HG03442 (cell line): ENCODE results near the gene CMC2.

ENCODE experiments used
- ATAC-seq: cut with Tn5 transposase; IDR thresholded peaks from one replicate; pipeline ENCODE4 v1.9.1; 2021; ENCODE audit warnings: mild to moderate bottlenecking, moderate library complexity; ENCODE audit not compliant: unreplicated experiment

Gene CMC2

DNA sequence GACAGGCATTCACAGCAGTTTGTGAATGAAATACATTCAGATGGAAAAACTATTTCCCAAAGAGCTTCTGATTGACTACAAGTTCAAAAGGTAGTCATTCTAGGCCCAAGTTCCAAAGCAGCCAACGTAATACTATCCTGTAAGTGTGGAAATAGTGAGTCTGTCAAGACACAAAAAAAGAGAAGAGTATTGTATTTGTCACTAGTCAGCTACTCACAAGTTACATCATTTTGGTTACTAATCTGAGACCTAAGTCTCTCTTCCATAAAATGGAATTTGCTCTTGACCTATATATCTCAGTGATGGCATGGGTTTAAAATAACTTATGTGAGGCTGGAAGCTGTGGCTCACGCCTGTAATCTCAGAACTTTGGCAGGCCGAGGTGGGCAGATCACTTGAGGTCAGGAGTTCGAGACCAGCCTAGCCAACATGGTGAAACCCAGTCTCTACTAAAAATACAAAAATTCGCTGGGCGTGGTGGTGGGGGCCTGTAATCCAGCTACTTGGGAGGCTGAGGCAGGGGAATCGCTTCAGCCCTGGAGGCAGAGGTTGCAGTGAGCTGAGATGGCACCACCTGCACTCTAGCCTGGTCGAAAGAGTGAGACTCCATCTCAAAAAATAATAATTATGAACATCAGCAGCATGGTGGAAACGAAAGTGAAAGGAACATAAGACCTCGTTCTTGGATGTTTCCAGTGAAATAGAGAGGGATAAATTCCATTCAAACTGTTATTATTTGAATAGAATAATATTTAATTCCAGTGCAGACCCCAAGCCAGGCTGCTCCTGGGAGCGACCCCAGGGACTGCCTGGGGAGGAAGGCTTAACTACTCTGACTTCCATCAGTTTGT is 2.9 kb downstream of the CMC2 start:
- ATAC-seq: no peak

- ATAC-seq: no peak
Measured at GRCh38 chr16:81003064-81003463, 3.6 kb downstream of the CMC2 start.

- no peak for ATAC-seq
Measured at GRCh38 chr16:81001330-81001729, 5.4 kb downstream of the CMC2 start.

DNA sequence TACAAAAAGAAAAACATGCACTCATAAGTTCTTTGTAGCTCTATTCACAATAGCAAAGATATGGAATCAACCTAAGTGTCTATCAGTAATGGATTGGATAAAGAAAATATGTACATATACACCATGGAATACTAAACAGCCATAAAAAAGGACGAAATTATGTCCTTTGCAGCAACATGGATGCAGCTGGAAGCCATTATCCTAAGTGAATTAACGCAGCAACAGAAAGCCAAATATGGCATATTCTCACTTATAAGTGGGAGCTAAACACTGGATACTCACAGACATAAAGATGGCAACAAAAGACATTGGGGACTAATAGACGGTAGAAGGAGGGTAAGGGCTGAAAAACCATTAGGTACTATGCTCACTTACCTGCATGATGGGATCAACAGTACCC is 5.8 kb downstream of the CMC2 start:
- ATAC-seq: no peak

- ATAC-seq: no peak
Measured at GRCh38 chr16:80997964-80998620, 8.6 kb downstream of the CMC2 start.

- no peak for ATAC-seq
Measured at GRCh38 chr16:80997139-80997798, 9.4 kb downstream of the CMC2 start.

GRCh38 chr16:80996688-80997138 is 10.0 kb downstream of the CMC2 start:
- ATAC-seq: no peak

- ATAC-seq: no peak
Measured at GRCh38 chr16:80994451-80994850, 12.2 kb downstream of the CMC2 start.

DNA sequence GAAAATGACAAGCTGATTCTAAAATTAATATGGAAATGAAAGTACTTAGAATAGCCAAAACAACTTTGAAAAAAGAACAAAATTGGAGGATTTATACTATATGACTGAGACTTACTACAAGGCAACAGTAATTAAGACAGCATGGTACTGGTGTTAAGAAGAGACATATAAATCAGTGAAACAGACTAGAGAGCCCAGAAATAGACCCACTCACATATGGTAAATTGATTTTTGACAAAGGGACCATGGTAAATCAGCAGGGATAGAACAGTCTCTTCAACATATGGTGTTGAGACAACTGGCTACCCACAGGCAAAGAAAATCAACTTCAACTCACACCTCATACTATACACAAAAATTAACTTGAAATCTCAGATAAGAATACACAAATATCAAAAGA is 12.9 kb downstream of the CMC2 start:
- ATAC-seq: no peak

GRCh38 chr16:80993307-80993706 is 13.4 kb downstream of the CMC2 start:
- ATAC-seq: no peak

- ATAC-seq: no peak
Measured at GRCh38 chr16:80992676-80993293, 13.9 kb downstream of the CMC2 start.

GRCh38 chr16:80991792-80992430 is 14.8 kb downstream of the CMC2 start:
- no peak for ATAC-seq

DNA sequence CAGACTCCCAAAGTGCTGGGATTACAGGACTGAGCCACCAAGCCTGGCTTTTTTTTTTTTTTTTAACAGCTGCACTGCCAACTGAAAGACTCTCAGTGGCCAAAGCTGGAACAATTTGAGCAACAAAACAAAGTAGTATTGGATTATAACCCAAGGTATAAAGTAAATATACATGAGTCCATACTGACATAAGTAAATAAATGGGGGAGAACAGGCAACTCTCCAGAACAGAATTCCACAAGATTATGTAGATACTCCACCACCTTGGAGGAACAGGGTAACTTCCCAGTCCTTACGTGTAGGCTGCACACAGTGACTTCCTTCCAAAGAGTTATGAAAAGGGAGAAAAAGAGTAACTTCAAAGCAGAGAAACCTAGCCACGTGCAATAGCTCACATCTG is 15.7 kb downstream of the CMC2 start:
- no peak for ATAC-seq

GRCh38 chr16:80990577-80990976 is 16.1 kb downstream of the CMC2 start:
- ATAC-seq: no peak

DNA sequence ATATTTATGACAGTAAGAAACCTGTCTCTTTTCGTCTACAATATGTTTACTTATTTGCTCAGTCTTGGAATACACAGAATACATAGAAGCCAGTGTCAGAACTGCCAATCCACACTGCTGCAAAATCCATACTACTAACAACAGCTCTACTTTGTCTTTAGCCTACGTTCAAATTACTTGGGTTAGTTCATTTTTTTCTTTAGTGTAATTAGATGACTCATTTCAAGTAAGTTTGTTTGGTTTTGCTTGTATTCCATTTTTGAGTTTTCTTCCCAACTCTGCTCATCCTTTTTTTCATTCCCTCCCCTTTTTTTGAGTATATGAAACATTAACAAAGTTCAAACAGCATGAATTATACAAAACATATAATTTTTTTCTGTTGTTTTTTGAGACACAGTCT is 16.9 kb downstream of the CMC2 start:
- no peak for ATAC-seq

DNA sequence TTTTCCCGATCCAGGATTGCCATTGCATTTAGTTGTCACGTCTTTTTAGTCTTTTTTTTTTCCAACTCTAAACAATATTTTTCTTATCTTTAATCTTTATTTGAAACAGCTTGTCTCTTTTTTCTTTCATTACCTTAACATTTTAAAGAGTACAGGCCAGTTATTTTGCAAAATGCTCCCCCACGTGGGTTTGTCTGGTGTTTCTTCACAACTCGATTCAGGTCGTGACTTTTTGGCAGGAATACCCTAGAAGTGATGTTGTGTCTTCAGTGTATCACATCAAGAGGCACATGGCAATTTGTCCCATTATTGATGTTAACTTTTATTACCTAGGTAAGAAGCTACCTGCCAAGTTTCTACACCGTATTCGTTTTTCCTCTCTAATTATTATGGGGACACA is 17.9 kb downstream of the CMC2 start:
- no peak for ATAC-seq

DNA sequence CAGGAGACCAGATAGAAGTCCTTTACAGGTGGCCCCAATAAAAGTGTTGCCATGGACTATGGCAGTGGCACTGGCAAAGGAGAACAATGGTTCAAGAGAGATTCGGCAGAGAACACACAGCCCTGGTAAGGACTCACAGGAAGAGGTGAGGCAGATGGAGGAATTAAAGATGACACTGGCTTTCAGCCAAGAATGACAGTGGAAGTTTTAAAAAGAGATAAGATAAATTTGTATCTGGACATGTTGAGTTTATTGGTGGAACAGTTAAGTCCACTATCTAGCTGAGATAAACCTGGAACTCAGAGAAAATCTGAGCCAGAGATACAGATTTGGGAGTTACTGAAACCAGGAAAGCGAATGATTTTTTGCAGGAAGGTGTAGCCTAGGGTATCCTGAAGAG is 20.1 kb downstream of the CMC2 start:
- ATAC-seq: no peak

GRCh38 chr16:80985611-80986010 is 21.1 kb downstream of the CMC2 start:
- ATAC-seq: no peak

GRCh38 chr16:80984124-80984892 is 22.4 kb downstream of the CMC2 start:
- ATAC-seq: no peak

GRCh38 chr16:80982646-80983045 is 24.0 kb downstream of the CMC2 start:
- no peak for ATAC-seq
